HG03558 (cell line): ENCODE measurements around the gene CAPN15.

ENCODE experiments used
- ATAC-seq: cut with Tn5 transposase; IDR thresholded peaks from one replicate; pipeline ENCODE4 v1.9.1; 2021; ENCODE audit warnings: moderate number of reproducible peaks; ENCODE audit not compliant: unreplicated experiment; ENCODE audit errors: extremely low read depth

CAPN15 gene

GRCh38 chr16:540645-541340 lies 13.3 kb downstream of the CAPN15 start:
- ATAC-seq, result no peak

GRCh38 chr16:543301-544164 lies 16.0 kb downstream of the CAPN15 start:
- ATAC-seq, result no peak

- no peak for ATAC-seq
Measured at GRCh38 chr16:544517-544916, 17.0 kb downstream of the CAPN15 start.

- no peak for ATAC-seq
Measured at GRCh38 chr16:546909-547770, 19.6 kb downstream of the CAPN15 start.

GRCh38 chr16:548586-548985 lies 21.1 kb downstream of the CAPN15 start:
- no peak for ATAC-seq

GRCh38 chr16:549544-550263 lies 22.2 kb downstream of the CAPN15 start:
- no peak for ATAC-seq

- ATAC-seq, result no peak
Measured at GRCh38 chr16:551210-551609, 23.7 kb downstream of the CAPN15 start.

GRCh38 chr16:552171-552570 lies 24.7 kb downstream of the CAPN15 start:
- ATAC-seq, result no peak

- ATAC-seq, result no peak
Measured at GRCh38 chr16:553601-554296, 26.2 kb downstream of the CAPN15 start.

GRCh38 chr16:554297-554621 lies 26.7 kb downstream of the CAPN15 start:
- no peak for ATAC-seq

- no peak for ATAC-seq
Measured at GRCh38 chr16:554640-555365, 27.3 kb downstream of the CAPN15 start.

- ATAC-seq, result no peak
Measured at GRCh38 chr16:555528-556473, 28.3 kb downstream of the CAPN15 start.

- no peak for ATAC-seq
Measured at GRCh38 chr16:556474-557173, 29.1 kb downstream of the CAPN15 start.

GRCh38 chr16:557463-558297 lies 30.2 kb downstream of the CAPN15 start:
- ATAC-seq, result no peak

GRCh38 chr16:558298-559020 lies 30.9 kb downstream of the CAPN15 start:
- no peak for ATAC-seq

- ATAC-seq, result no peak
Measured at GRCh38 chr16:559021-559380, 31.5 kb downstream of the CAPN15 start.
